Measurements from ENCODE around the gene CDCA4.
A peak's percentile ranks its signal among the peaks of the same experiment; 100 is the strongest.
"Not testable (repeated sequence)": the region's sequence is repeated elsewhere in the genome, so short reads cannot be mapped to it uniquely, and the experiment has no call there.

CDCA4 gene

DNA sequence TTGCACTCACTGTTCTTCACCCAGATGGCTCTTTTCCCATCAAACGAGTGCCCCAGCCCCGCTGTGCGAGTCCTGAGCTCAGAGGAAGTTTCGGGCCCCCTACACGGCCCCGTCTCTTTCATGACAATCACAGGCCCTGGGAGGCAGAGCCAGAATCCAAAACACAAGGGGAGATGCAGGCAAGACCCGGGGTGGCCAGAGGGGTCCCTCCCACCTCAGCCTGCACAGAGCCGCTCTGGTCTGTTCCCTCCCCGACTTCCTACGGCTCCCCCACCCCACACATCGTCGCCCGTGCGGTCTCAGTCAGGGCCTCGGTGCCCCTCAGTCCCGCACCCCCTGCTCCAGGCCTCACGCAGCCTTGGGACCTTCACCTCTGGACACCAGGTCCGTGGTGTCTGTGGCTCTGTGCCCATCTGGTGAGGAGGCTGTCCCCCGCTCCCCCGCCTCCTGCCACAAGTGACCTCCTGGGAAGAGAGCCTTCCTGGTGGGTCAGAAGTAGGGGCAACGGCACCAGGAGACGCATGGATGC, 35.5 kb upstream of the CDCA4 start:
- no peak for DNase-seq

DNA sequence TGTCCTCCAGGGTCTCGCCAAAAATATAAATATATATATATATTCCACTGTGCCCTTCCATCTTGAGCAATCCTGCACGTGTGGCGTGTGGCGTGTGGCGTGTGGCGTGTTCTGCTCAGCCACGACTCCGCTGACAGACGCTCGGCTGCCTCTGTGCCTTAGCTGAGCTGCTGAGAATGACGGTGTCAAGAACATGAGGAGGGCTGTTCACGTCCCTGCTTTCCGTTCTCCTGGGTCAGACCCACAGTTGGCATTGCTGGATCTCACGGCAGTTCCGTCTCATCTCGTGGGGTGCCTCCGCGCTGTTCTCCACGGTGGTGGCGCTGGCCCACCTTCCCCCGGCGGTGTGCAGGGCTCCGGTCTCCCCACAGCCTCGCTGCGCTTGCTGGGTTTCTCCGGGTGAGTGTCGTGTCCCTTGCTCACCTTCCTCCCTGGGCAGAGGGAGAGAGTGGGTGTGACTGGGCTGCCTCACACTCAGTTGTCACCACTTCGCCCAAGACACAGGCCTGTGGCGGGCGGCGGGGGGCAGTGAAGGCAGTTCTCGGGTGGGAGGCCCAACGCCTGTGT, 34.9 kb upstream of the CDCA4 start:
- DNase-seq: no peak

DNA sequence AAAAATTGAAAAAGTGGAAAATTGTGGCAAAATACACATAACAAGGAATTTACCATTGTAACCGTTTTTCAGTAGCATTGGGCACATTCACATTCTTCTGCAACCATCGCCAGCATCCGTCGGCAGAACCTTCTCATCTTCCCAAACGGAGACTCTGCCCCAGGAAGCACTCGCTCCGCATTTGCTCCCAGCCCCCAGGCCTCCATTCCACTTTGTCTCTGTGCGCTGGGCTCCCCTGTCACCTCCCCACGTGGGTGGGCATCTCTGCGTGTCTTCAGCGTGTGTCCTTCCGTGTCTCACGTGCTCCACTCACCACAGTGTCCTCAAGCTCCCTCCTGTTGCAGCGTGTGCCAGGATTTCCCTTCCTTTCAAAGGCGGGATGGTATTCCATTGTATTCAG, 34.5 kb upstream of the CDCA4 start:
- no peak for DNase-seq

DNA sequence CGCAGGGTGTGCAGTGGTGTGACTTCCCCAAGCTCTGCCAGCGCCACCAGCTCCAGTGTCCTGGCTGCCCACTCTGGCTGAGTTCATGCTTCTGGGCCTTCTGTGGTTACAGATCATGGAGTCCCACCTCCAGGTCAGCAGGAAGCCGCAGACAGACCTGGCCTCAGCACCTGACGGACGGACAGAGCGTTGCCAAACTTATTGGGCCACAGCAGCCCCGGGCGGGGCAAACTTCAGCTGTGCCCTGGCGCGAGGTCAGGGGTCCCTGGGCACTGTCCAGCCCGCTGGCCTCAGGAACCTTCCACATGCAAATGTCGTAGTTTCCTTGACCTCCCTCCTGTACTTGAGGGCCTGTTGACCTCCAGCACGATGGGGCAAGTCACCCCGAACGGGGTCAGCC, 33.1 kb upstream of the CDCA4 start:
- DNase-seq: no peak

- DNase-seq: no peak
Observed at GRCh38 chr14:105053421-105053820, 32.5 kb upstream of the CDCA4 start.

GRCh38 chr14:105052110-105052458, 31.2 kb upstream of the CDCA4 start:
- DNase-seq: no peak

GRCh38 chr14:105051182-105052109, 30.6 kb upstream of the CDCA4 start:
- DNase-seq: no peak

- peak; percentile 58 for DNase-seq
Observed at GRCh38 chr14:105050551-105050897, 29.6 kb upstream of the CDCA4 start.

GRCh38 chr14:105049753-105050550, 29.1 kb upstream of the CDCA4 start:
- no peak for DNase-seq

DNA sequence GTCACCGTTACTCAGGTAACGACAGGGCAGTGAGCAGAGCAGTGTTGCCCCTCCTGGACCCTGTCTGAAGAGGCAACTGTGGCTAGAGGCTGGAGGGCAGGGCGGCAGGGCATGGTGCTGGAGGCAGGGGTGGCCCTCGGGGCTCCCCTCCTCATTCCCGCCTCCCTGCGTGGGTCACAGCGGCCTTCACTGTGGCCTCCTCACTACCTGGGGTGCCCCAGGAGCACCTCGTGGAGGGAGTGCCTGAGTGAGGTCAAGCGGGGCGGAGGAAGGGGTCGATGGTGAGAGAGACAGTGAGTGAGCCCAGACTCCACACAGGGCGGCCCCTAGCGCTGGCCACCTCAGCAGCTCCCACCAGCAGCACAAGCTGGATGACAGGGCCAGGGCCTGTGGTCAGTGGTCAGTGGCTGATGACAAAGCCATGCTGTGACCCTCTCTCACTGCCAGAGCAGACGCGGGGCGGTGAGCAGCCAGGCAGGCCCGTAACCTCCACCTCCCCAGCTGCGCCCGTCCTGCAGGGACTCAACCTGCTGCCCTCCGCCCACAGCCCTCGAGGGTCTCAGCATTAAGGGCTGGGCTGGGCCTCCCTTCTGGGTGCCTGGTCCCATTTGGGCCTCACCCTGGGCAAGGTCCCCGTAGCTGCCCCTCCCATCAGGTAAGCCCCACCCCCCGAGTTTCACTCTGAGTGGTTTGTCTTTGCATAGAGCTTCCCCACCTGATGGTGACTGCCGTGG, 26.6 kb upstream of the CDCA4 start:
- DNase-seq: no peak

DNA sequence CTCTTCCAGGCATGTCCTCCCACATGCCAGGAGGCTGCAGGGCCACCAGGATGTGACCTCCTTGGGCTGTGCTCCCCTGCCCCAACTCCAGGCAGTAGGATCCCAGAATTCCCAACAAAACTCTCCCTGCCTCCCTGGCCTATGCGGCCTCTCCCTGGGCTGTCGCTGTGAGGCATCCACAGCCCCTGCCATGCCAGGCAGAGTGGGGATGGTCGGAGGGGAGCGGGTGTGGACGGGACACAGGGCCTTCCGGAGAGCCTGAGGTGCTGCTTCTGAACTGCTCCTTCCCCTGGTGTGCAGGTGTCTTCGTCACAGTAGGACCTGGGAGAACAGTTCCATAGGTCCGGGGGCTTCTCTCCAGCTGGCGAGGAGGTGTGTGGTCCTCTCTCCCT, 26.0 kb upstream of the CDCA4 start:
- no peak for DNase-seq

DNA sequence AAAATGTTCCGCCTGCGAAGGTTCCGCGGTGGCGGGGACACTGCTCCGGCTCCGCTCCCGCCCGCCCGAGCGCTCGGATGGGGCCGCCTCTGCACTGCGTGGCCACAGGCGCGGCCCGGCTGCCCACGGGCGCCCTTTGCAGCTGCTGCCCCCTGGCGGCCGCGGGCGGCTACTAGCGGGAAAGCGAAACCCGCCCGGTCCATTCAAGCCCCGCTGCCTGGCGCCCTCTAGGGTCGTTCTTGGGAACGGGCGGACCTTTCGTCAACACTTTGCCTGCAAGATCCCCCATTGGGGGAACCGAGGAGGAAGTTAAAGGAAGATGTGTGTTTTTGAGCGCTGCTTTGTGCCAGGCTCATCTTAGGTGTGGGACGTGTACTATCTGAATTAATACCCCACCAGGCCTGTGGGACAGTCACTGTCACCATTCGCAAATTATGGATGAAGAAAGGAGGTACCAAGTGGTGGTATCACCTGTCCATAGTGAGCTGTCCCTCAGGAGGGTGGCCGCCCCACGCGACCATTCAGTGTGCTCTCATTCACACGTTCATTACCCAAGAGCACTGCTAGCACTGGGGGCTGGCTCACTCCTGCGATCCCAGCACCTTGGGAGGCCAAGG, 24.9 kb upstream of the CDCA4 start:
- peak; percentile 89 for DNase-seq

DNA sequence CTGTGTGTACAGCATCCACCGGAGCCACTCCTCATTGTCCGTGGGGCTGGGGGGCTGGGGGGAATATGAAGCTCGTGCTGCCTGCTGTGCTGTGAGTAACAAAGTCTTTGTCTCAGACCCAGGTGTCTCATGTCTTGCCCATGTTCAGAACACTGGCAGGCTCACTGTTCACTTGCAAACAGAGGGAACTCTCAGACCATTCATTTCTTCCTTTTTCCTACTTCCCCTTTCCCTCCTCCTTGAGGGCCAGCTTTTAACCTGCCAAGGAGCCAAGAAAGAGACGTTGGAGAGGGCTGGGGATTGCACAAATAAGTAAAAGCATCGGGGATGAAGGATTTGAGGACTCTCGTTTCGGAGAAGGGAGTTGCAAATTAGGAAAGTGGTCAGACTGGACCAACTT, 22.8 kb upstream of the CDCA4 start:
- no peak for DNase-seq

DNA sequence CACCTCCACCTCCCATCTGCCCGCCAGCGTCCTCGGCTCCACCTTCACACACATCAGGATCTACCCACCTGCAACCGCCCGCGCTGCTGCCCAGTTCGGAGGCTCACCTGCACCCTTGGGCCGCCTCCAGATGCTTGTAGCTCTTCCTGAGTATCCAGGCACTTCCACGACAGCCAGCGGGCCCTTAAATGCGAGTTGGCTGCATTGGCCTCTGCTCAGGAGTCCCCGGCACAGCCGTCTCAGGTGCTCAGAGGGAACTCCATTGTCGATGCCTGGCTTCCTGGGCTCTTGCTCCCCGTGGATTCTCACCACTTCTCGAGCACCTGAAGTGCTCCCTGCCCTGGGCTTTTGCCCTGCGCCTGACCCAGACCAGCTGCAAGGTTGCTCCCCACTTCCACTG, 21.9 kb upstream of the CDCA4 start:
- DNase-seq: peak; percentile 13

- DNase-seq: no peak
Observed at GRCh38 chr14:105041841-105042765, 21.2 kb upstream of the CDCA4 start.

GRCh38 chr14:105039458-105040205, 18.7 kb upstream of the CDCA4 start:
- no peak for DNase-seq

GRCh38 chr14:105035616-105036015, 14.7 kb upstream of the CDCA4 start:
- DNase-seq: not testable (repeated sequence)

DNA sequence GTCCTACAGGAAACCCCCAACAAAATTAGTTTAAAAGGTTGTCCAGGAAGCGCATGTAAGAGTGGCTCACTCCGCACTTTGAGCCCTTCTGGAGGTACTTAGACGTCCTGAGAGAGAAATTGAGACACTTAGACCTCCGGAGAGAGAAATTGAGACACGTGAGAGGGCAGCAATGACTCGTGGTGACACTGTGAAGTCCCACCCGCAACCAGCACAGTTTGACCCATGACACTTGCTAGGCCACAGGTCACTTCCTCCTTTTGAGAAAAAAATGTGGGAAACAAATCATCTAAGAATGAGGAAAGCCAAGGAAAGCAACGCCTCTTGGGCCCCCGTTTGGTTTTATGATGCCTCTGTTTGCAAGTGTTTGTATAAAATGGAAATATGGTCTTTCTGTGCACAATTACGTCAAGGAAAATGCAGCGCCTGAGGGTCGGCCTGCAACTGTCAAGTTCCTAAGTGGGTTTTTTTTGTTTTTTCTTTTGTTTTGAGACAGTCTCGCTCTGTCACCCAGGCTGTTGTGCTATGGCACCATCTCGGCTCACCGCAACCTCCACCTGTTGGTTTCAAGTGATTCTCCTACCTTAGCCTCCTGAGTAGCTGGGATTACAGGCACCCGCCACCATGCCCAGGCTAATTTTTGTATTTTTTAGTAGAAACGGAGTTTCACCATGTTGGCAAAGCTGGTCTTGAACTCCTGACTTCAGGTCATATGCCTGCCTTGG, 13.6 kb upstream of the CDCA4 start:
- DNase-seq: no peak

GRCh38 chr14:105033412-105033900, 12.6 kb upstream of the CDCA4 start:
- DNase-seq: not testable (repeated sequence)

- not testable (repeated sequence) for DNase-seq
Observed at GRCh38 chr14:105032451-105032901, 11.6 kb upstream of the CDCA4 start.
